Sigmoid colon (tissue), 4 donors: ENCODE results near the gene CDCA5.

ENCODE experiments used
- EP300 ChIP-seq, 4 donors: sonication (generic); formaldehyde crosslinking; IDR thresholded peaks; one replicate each; pipeline ENCODE4 v1.6.1; 2017; ENCODE audit warnings: antibody characterized with exemption in 4 of 4
- POLR2A ChIP-seq, 2 donors: fragments of 450-650 bp; IDR thresholded peaks; one replicate each; pipeline ENCODE4 v1.6.1; 2016; ENCODE audit warnings: antibody characterized with exemption in 2 of 2, mild to moderate bottlenecking in 2 of 2, moderate library complexity in 2 of 2
- TF ChIP-seq, protein P1 (sequence below), 4 experiments: fragments of 450-650 bp in 3 of 4; fragments of 200-600 bp in 1 of 4; IDR thresholded peaks; one replicate each; pipeline ENCODE4 v1.5.1; 2016 to 2019; ENCODE audit warnings: antibody characterized with exemption in 4 of 4, mild to moderate bottlenecking in 3 of 4, moderate library complexity in 2 of 4

DNA sequence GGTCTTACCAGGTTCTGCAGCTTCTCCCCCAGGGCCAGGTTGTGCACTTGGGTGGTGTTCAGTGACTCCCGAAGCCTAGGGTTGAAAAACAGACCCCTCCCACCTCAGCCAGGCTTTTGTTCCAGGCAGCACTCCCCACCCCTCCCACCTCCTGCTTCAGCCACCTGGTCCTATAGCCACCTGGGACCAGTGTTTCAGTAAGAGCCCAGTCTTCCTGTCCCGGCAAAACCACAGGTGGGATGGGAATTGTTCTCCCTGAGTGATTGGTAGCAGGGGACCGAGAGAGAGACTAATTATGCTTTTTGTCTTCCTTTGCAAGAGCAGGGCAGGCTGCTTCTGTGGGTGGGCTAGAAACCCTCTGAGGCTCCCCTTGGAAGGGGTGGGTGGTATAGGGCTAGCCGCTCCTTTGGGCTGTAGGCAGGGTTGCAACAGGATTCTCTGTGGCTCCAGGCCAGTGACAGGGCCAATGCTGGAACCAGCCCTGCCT is 17.0 kb downstream of the CDCA5 start:
- TF ChIP-seq, protein P1, sequence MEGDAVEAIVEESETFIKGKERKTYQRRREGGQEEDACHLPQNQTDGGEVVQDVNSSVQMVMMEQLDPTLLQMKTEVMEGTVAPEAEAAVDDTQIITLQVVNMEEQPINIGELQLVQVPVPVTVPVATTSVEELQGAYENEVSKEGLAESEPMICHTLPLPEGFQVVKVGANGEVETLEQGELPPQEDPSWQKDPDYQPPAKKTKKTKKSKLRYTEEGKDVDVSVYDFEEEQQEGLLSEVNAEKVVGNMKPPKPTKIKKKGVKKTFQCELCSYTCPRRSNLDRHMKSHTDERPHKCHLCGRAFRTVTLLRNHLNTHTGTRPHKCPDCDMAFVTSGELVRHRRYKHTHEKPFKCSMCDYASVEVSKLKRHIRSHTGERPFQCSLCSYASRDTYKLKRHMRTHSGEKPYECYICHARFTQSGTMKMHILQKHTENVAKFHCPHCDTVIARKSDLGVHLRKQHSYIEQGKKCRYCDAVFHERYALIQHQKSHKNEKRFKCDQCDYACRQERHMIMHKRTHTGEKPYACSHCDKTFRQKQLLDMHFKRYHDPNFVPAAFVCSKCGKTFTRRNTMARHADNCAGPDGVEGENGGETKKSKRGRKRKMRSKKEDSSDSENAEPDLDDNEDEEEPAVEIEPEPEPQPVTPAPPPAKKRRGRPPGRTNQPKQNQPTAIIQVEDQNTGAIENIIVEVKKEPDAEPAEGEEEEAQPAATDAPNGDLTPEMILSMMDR (IDR thresholded peaks at IDR 0.05), result no peak
- TF ChIP-seq EP300 (IDR thresholded peaks at IDR 0.05) (no peak), POLR2A (IDR thresholded peaks at IDR 0.05) (no peak)
